ENCODE results near the gene TNFSF12. TPM values are rescaled to one million over a fixed set of nuclear protein-coding genes. Genes with fewer than 3 reads are reported as not detected.

The TNFSF12 gene
- total RNA-seq, 1 donor from 2014 or later, result 3.4 TPM

GRCh38 chr17:7572338-7572587 lies 23.4 kb downstream of the TNFSF12 start:
- Mint-ChIP-seq H3K9me3 (ENCODE audit: unreplicated experiment) (no peaks in the 10 kb centered on the region), H3K27ac (ENCODE audit: unreplicated experiment) (peak overlapping the region; percentile 99), H3K36me3 (ENCODE audit: low read depth, unreplicated experiment) (peaks cover 37% of the 10 kb centered on the region), H3K27me3 (ENCODE audit: low read depth, unreplicated experiment) (no peaks in the 10 kb centered on the region), H3K4me1 (ENCODE audit: low read depth, unreplicated experiment) (peaks cover 34% of the 10 kb centered on the region), H3K4me3 (ENCODE audit: unreplicated experiment) (peak overlapping the region; percentile 97)
- Histone ChIP-seq H3K36me3 (ENCODE audit: insufficient read depth, low read length) (peaks cover 55% of the 10 kb centered on the region), H4K20me1 (ENCODE audit: insufficient read depth, low read length) (peaks cover 53% of the 10 kb centered on the region), H3K27me3 (ENCODE audit: insufficient read depth, low read length) (no peaks in the 10 kb centered on the region), H2AFZ (ENCODE audit: low read depth, low read length) (peak overlapping the region; percentile 80), H3K79me2 (ENCODE audit: insufficient read depth, low read length) (peaks cover 83% of the 10 kb centered on the region), H3K9ac (ENCODE audit: low read length) (peak overlapping the region; percentile 88), H3K4me1 (ENCODE audit: insufficient read depth, low read length) (peaks cover 23% of the 10 kb centered on the region), H3K4me2 (ENCODE audit: low read length) (peak overlapping the region; percentile 99), H3K9me3 (ENCODE audit: insufficient read depth, low read depth, low read length) (no peaks in the 10 kb centered on the region), H3K4me3 (ENCODE audit: insufficient read depth, low read depth, low read length) (peak overlapping the region; percentile 67), H3K27ac (ENCODE audit: low read depth, low read length) (peak overlapping the region; percentile 79)
- FAIRE-seq, result peak; percentile 54
- TF ChIP-seq EZH2 (IDR thresholded peaks at IDR 0.05; ENCODE audit: insufficient read depth, low read length) (no peak), CTCF (IDR thresholded peaks at IDR 0.05; ENCODE audit: insufficient read depth, low read depth, low read length) (no peak)
- DNase-seq (ENCODE audit: low read depth), result no peak

GRCh38 chr17:7572588-7573323 lies 23.9 kb downstream of the TNFSF12 start:
- Histone ChIP-seq H3K4me2 (ENCODE audit: low read length) (peak overlapping the region; percentile 99), H3K4me1 (ENCODE audit: insufficient read depth, low read length) (peaks cover 26% of the 10 kb centered on the region), H3K27me3 (ENCODE audit: insufficient read depth, low read length) (no peaks in the 10 kb centered on the region), H3K79me2 (ENCODE audit: insufficient read depth, low read length) (peaks cover 84% of the 10 kb centered on the region), H3K4me3 (ENCODE audit: insufficient read depth, low read depth, low read length) (peak overlapping the region; percentile 88), H3K9me3 (ENCODE audit: insufficient read depth, low read depth, low read length) (no peaks in the 10 kb centered on the region), H4K20me1 (ENCODE audit: insufficient read depth, low read length) (peaks cover 58% of the 10 kb centered on the region), H2AFZ (ENCODE audit: low read depth, low read length) (no peak overlapping the region), H3K9ac (ENCODE audit: low read length) (peak overlapping the region; percentile 100), H3K36me3 (ENCODE audit: insufficient read depth, low read length) (peaks cover 56% of the 10 kb centered on the region), H3K27ac (ENCODE audit: low read depth, low read length) (peak overlapping the region; percentile 95)
- no peak for FAIRE-seq
- H3K27me3 Mint-ChIP-seq (ENCODE audit: low read depth, unreplicated experiment), result no peaks in the 10 kb centered on the region
- TF ChIP-seq EZH2 (IDR thresholded peaks at IDR 0.05; ENCODE audit: insufficient read depth, low read length), result no peak
- TF ChIP-seq CTCF (IDR thresholded peaks at IDR 0.05; ENCODE audit: insufficient read depth, low read depth, low read length), result no peak
- H3K36me3 Mint-ChIP-seq (ENCODE audit: low read depth, unreplicated experiment), result peaks cover 39% of the 10 kb centered on the region
- H3K4me1 Mint-ChIP-seq (ENCODE audit: low read depth, unreplicated experiment), result peaks cover 36% of the 10 kb centered on the region
- peak overlapping the region; percentile 99 for H3K27ac Mint-ChIP-seq (ENCODE audit: unreplicated experiment)
- H3K4me3 Mint-ChIP-seq (ENCODE audit: unreplicated experiment), result peak overlapping the region; percentile 97
- no peaks in the 10 kb centered on the region for H3K9me3 Mint-ChIP-seq (ENCODE audit: unreplicated experiment)
- DNase-seq (ENCODE audit: low read depth), result peak; percentile 98
